HepG2 (cell line): ENCODE results near the gene MRPL58. TPM values are rescaled to one million over a fixed set of nuclear protein-coding genes. Genes with fewer than 3 reads are reported as not detected.
A peak's percentile ranks its signal among the peaks of the same experiment; 100 is the strongest.

Source experiments
- AFF4 ChIP-seq: sonication (generic); formaldehyde crosslinking; IDR thresholded peaks from 2 replicates; pipeline ENCODE4 v1.4.0; 2020; ENCODE audit warnings: missing genetic modification reagents
- AHR ChIP-seq: IDR thresholded peaks from 2 replicates; pipeline ENCODE4 v1.6.1; 2018; ENCODE audit warnings: missing genetic modification reagents, missing compliant biosample characterization
- ARNTL ChIP-seq: sonication (generic); formaldehyde crosslinking; IDR thresholded peaks from 2 replicates; pipeline ENCODE4 v1.4.0; 2020; ENCODE audit warnings: mild to moderate bottlenecking, missing genetic modification reagents
- CHD2 ChIP-seq: IDR thresholded peaks from 2 replicates; pipeline ENCODE4 v1.6.1; 2011; ENCODE audit warnings: low read depth, low read length, improper control_type of control experiment
- FIP1L1 ChIP-seq: fragments of 200-400 bp; formaldehyde crosslinking; IDR thresholded peaks from 2 replicates; pipeline ENCODE4 v1.6.1; 2018; ENCODE audit warnings: low read depth, mild to moderate bottlenecking, low read length, moderate library complexity, borderline replicate concordance; ENCODE audit not compliant: insufficient read depth
- MYPOP ChIP-seq: sonication (generic); formaldehyde crosslinking; IDR thresholded peaks from 2 replicates; pipeline ENCODE4 v1.8.1; 2023; ENCODE audit warnings: mild to moderate bottlenecking, moderate library complexity, missing genetic modification reagents
- NKX3-1 ChIP-seq: sonication (generic); formaldehyde crosslinking; IDR thresholded peaks from 2 replicates; pipeline ENCODE4 v1.5.0; 2020; ENCODE audit warnings: missing genetic modification reagents
- RORA ChIP-seq: sonication (generic); formaldehyde crosslinking; IDR thresholded peaks from 2 replicates; pipeline ENCODE4 v1.5.0; 2020; ENCODE audit warnings: mild to moderate bottlenecking, missing genetic modification reagents, moderate library complexity
- SIX4 ChIP-seq: sonication (generic); formaldehyde crosslinking; IDR thresholded peaks from 2 replicates; pipeline ENCODE4 v1.4.0; 2020; ENCODE audit warnings: missing genetic modification reagents
- SRSF1 ChIP-seq: fragments of 200-400 bp; formaldehyde crosslinking; optimal IDR thresholded peaks from 2 replicates; pipeline ENCODE3; 2017; ENCODE audit warnings: mild to moderate bottlenecking, low read depth, low read length, moderate library complexity
- ZBTB38 ChIP-seq: sonication (generic); formaldehyde crosslinking; IDR thresholded peaks from 2 replicates; pipeline ENCODE4 v1.5.1; 2020; ENCODE audit warnings: mild to moderate bottlenecking, missing genetic modification reagents
- ZC3H13 ChIP-seq: sonication (generic); formaldehyde crosslinking; IDR thresholded peaks from 2 replicates; pipeline ENCODE4 v1.8.1; 2023; ENCODE audit warnings: mild to moderate bottlenecking, missing genetic modification reagents, moderate library complexity
- ZNF3 ChIP-seq: IDR thresholded peaks from 2 replicates; pipeline ENCODE4 v1.7.0; 2017; ENCODE audit warnings: inconsistent platforms
- ZNF33B ChIP-seq: sonication (generic); formaldehyde crosslinking; IDR thresholded peaks from 2 replicates; pipeline ENCODE4 v1.5.1; 2020; ENCODE audit warnings: mild to moderate bottlenecking, missing genetic modification reagents
- ZNF687 ChIP-seq: sonication (generic); formaldehyde crosslinking; IDR thresholded peaks from 2 replicates; pipeline ENCODE4 v1.5.1; 2020; ENCODE audit warnings: mild to moderate bottlenecking, missing genetic modification reagents, moderate library complexity
- ZNF710 ChIP-seq: sonication (generic); formaldehyde crosslinking; IDR thresholded peaks from 2 replicates; pipeline ENCODE4 v1.5.0; 2020; ENCODE audit warnings: mild to moderate bottlenecking, missing genetic modification reagents, borderline replicate concordance
- polyA plus RNA-seq, 8 experiments: library from polyadenylated mRNA; depleted of rRNA in 3 of 8; stranded (reverse) in 7 of 8; unstranded in 1 of 8; fragments of >200 nt; fragmentation: Illumina TruSeq in 4 of 8; extraction: Trizol in 4 of 8; gene quantifications; 2 replicates each; pipeline versions ENCODE4 v1.2.1 to v1.2.3, GENCODE V29; 2011 to 2016; ENCODE audit warnings: low read depth in 4 of 8, missing spikeins in 1 of 8, mixed read lengths in 1 of 8; ENCODE audit not compliant: insufficient read depth in 1 of 8
- total RNA-seq, 5 experiments: library from RNA; depleted of rRNA; stranded (reverse); fragments of >200 nt; fragmentation: Illumina TruSeq; extraction: Trizol; gene quantifications; 2 replicates each; pipeline ENCODE4 v1.2.3, GENCODE V29; 2016; ENCODE audit warnings: low read depth in 1 of 5

Gene MRPL58
- total and polyA plus RNA-seq, 2 of the 13 experiments (the other 11 are each of a cell fraction or from before 2014, with no cell fraction given), result 44.9 to 68.9 TPM

- peak; percentile 98 for TF ChIP-seq ZNF687 (CRISPR knock-in tag)
- peak; percentile 95 for TF ChIP-seq ZC3H13 (CRISPR knock-in tag)
- peak; percentile 95; the same call in 1 of the 2 replicates for TF ChIP-seq ZNF710
- TF ChIP-seq AHR, result peak; percentile 98
- peak; percentile 96 for TF ChIP-seq NKX3-1 (CRISPR knock-in tag)
- TF ChIP-seq MYPOP (CRISPR knock-in tag), result peak; percentile 93
- TF ChIP-seq ZNF3, result 0 out of 2 replicates have a peak, but pooled peaks have one; percentile 65
- TF ChIP-seq RORA, result no peak
- peak; percentile 87 for TF ChIP-seq ZBTB38 (CRISPR knock-in tag)
- peak; percentile 90 for TF ChIP-seq ZNF33B (CRISPR knock-in tag)
- peak; percentile 93 for TF ChIP-seq SRSF1
- TF ChIP-seq AFF4 (CRISPR knock-in tag), result peak; percentile 62; the same call in 1 of the 2 replicates
- TF ChIP-seq SIX4 (CRISPR knock-in tag), result peak; percentile 81
- TF ChIP-seq ARNTL, result peak; percentile 62; the same call in 1 of the 2 replicates
- peak; percentile 81 for TF ChIP-seq CHD2
- TF ChIP-seq FIP1L1, result peak; percentile 96; the same call in 1 of the 2 replicates
Measured at GRCh38 chr17:75012346-75013091, at the start of gene MRPL58 (continued).
